ENCODE data around the gene CLASP1.

- no peak for TF ChIP-seq CTCF (IDR thresholded peaks at IDR 0.05; ENCODE audit: low read depth, low read length)
- TF ChIP-seq EZH2phosphoT487 (IDR thresholded peaks at IDR 0.05; ENCODE audit: low read depth), result no peak
Observed at GRCh38 chr2:121336528-121337294, 312.6 kb downstream of the CLASP1 start.
